HG03175 (cell line): ENCODE measurements around the gene MARCO.
"Not testable (repeated sequence)": the region's sequence is repeated elsewhere in the genome, so short reads cannot be mapped to it uniquely, and the experiment has no call there.

Source experiments
- ATAC-seq: cut with Tn5 transposase; IDR thresholded peaks from one replicate; pipeline ENCODE4 v1.9.1; 2021; ENCODE audit warnings: mild to moderate bottlenecking, moderate library complexity; ENCODE audit not compliant: unreplicated experiment

The MARCO gene

GRCh38 chr2:118925981-118926380 lies 16.0 kb upstream of the MARCO start:
- ATAC-seq: no peak

DNA sequence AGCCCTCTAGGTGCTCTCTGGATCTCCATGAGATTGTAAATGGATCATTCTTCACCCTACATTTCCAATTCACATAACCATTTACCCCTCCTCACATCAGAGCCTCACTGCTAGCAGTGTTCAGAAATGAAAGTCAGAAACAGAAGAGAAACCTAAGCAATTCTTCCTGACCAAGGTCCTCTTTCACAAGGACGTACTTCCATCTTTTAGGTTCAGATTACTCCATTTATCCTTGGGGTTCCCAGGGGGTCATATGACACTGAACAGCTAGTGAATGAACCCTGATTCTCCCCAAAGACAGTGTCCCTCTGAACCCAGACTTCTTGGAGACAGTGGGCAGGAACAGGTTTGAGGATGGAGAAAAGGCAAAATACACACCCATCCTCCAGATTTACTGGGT lies 12.9 kb upstream of the MARCO start:
- no peak for ATAC-seq

GRCh38 chr2:118932949-118933348 lies 9.0 kb upstream of the MARCO start:
- ATAC-seq: no peak

DNA sequence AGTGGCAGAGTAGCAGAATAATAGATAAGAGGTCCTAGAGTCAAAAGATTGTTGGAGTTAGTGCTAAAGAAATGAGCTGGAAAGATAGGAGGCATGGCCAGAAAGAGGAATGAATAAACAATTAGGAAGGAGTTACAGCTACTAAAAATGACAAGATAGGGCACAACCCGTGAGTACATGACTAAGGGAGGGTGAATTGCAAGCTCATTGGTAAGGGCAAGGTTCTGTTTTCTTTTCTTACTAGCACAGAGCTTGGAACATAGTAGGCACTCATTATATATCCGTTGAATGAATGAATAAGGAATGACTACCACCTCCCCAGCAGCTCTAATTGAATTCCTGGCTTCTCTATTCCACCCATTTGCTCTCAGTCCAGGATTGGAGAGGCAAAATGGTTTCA lies 5.7 kb upstream of the MARCO start:
- no peak for ATAC-seq

DNA sequence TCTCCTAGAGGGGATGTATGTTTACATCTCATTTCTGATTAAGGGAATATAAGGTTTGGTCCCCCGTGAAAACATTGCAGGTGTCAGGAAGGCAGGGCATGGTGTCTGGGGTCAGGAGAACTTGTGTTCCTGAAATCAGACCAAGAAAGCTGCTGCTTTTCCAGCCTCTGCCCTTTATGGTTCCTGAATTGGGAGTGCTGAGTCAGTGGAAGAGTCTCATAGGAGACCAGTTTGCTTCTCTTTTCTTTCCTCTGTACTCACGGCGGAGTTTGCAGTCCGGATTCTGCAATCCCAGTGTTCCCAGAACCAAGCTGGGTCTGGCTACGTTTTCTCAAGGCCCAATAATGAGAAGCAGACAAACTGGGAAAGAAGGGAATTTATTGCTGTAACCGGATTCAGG lies 5.1 kb upstream of the MARCO start:
- no peak for ATAC-seq

- ATAC-seq: no peak
Measured at GRCh38 chr2:118937817-118938216, 4.2 kb upstream of the MARCO start.

DNA sequence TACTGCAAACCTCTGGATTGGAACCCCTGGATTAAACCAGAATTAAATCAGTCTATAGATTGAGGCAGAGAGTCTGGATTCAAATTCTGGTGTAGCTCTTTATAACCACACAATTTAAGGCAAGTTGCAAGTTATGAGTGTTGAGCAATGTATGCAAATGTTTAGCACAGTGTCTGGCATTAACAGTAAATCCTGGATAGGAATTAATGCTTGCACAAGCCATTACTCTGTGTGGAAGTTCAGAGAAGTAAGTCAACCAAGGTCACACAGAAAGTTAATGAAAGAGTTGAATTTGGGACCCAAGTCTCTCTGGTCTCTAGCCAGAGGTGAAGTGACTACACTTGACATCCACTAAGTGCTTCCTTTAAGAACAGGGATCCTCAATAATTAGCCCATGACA lies 2.0 kb upstream of the MARCO start:
- ATAC-seq: no peak

DNA sequence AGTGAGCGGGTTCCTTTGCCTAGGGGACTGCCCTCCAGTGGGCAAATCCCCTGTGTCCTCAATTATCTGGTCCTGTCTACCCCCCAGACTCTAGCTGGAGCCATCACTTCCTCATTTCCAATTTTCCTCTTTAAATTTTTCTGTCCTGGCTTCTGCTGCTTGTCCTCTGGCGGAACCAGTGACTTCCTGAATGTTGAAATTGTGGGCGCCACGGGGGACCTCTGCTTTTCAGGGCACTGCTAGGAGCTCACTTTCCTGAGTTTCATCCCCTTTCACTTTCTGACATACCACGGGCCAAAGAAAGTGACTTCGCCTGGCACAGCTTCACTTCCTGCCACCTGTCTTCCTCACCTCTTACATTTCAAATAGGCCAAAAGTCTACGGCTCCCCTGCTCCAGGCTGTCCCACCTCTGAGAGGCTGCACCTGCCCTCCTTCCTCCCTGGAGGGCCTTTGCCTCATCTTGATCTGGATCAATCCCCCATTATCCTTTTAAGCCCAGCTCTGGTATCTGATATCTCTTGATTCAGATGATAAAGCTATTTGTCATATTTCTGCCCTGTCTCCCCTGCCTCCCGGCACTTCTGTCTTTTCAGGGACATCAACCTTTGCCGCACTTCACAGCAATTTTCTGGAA lies 1.4 kb upstream of the MARCO start:
- ATAC-seq: no peak

DNA sequence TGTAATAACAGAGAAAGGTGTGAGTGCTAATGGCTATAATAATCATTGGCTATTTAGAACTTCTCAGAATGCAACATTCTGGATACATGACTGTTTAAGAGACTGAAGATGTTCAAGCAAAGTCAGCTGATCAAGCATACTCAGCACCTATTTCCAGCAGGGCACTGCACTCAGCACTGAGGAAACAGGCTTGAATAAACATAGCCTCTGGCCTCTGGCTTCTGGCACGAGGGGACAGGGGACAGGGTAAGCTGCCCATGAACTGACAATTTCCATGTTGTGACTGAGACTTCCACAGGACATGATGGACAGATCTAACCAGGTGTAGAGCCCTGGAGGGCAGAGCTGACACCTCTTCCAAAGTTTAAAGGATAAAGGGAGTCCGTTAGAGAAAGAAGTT lies 1.3 kb downstream of the MARCO start:
- no peak for ATAC-seq

GRCh38 chr2:118945881-118946280 lies 3.9 kb downstream of the MARCO start:
- ATAC-seq: no peak

DNA sequence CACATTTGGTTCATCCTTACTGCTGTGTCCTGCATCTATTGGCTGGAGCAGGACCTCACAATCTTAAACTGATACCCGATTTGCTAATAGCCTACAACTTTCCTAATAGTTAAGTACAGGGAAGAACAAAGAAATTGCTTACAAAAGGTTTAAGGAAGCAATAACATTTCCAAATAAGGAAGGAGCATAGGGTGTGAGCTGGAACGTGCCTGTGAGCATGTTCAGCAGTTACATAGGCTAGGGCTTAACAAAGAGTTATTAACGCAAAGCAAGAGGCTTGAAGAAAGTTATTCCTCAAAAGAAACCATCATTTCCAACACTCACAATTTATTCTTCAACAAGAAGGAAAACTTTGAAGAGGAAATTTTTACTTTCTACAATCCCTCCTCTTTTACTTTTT lies 6.3 kb downstream of the MARCO start:
- not testable (repeated sequence) for ATAC-seq

DNA sequence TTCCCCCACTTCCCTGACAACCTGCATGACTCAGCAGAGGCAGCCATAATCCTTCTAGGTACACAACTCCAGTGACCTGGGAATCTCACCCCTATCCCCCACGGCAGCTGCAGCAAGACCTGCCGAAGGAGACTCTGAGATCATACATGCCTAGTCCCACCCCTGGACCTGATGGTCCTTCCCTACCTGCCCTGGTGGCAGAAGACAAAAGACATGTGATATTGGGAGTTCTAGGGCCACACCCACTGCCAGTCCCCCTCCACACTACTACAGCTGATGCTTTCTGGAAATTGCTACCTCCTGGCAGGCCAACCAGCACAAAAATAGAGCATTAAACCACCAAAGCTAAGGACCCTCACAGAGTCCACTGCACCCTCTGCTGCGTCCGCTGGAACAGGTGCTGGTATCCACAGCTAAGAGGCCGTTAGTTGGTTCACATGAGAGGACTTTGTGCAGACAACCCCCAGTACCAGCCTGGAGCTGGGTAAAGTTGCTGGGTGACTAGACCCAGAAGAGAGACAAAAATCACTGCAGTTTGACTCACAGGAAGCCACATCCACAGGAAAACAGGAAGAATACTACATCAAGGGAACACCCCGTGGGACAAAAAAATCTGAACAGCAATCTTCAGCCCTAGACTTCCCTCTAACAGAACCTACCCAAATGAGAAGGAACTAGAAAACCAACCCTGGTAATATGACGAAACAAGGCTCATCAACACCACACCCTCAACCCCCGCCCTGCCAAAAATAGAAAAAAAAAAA lies 12.5 kb downstream of the MARCO start:
- no peak for ATAC-seq

DNA sequence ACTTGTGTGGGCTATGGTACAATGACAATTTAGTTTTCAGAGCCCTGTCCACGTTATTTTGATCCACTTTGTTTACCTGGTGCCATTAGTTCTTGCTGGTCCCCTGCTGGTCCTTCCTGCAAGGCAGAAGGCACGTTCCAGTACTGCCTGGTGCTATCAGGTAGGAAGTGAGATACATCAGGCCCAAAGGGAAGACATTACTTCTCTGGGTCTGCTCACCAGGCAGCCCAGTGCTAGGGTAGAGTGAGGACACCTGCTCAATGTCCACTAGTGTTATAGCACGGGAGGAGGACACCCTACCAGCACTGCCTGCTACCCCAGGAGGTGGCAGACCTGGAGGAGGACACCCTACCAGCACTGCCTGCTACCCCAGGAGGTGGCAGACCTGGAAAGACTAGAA lies 23.7 kb downstream of the MARCO start:
- ATAC-seq: no peak

DNA sequence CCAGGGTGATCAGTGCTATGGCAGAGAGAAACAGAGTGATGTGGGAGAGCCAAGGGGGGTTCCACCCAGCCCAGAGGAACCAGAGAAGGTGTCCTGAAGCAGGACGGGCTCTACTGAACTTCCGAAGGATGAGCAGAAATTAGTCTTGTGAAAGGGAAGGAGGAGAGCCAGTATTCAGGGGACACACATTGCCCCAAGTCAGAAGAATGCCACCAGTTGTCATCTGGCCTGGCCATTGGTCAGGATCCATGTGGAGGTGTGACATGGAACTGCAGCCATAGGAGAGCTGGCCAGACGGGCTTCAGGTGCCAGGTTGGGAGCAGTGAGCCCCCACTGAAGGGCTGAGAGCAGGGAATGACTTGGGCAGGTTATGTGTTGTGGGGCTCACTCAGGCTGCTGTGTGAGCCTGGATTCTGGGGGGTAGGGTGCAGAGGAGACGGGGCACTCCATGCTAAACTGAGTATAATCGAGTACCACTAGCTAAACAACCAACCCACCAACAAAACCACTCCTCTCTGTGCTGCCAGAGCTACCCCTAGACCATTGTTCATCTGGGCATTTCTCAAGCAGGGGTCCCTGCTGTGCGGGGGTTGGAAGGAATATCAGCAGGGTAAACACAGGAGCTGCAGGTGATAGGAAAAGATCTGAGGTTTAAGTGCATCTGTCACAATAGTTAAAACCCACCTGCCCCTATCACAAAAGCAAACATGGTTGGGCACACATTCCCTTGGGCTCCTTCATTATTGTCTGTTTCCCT lies 25.3 kb downstream of the MARCO start:
- no peak for ATAC-seq

DNA sequence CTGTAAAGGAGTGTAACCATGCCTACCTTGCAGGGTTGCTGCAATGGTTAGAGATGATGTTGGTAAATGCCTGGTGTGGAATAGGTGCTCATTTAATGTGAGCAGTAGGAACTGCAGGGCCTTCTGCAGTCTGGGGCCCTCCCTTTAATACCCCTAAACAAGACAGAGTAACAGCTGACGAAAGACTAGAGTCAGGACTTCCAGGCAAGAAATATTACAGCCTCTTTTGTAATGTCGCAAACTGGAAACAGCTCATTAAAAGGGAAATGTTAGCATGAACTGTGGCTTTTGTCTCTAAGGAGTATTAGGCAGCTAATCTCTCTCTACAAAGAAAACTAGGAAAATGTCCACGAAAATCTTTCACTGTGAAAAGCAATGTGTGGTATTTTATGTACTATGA lies 26.0 kb downstream of the MARCO start:
- no peak for ATAC-seq

DNA sequence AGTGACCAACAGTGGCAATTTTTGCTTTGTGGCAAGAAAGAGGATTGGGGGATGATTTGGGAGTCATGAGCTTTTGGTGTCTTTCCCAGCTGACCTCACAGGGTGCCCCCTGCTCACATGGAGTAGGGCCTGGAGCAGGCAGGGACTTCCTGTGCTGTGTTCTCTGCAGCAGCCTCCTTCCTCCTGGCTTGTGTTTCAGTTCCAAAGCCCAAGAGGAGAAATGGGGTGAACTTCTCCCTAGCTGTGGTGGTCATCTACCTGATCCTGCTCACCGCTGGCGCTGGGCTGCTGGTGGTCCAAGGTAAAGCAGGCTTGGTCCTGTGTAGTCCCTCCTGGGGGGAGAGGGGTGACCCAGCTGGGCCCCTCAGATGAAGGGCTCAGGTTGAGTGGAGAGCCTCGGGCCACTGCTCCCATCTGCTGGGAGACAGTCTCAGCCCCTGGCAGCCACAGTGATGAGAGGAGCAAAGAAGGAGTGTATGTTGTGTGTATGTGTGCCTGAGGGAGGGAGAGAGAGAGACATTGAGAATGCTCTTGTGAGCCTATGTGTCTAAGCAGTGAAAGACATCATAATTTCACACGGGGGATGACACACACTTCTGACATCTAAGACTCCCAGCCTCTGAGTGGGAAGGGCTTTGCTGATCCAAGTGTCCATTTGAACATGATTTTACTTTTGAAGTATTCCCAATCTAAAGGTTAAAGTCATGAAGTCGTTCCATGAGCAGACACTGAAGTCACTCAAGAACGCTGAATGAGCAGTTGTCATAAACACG lies 27.2 kb downstream of the MARCO start:
- no peak for ATAC-seq

GRCh38 chr2:118969734-118970395 lies 27.9 kb downstream of the MARCO start:
- ATAC-seq: no peak

DNA sequence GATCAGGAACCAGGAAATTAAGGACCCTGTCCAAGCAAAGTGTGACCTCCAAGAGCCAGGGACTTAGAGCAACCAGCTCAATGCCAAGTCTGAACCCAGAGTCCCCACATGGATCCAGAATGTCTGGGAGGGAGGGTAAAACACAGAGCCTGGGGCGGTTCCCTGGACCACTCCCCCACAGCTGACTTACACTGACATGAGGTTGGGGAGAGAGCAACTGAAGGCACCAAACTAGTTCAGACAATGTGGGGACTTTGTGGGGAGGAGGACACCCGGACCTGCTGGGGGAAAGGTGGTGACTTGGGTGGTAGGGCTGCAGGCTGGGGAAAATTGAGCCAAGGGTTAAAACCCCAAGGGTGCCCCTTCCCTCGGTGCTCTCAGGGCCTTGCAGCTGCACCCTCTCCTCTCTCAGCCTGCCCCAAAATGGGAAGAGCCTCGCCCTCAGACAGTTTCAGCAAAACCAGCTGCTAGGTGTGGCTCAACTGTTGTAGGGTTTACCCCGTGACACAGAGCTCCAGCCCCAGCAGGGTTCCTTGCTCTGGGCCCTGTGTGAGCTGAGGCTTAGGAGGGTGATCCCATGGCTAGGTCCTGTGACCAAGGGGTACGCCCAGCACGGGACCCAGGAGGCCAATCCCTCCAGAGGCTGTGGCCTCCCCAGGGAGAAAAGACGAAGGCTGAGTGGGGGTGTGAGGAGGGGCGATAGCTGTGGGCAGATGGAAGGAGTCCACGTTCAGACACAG lies 28.6 kb downstream of the MARCO start:
- no peak for ATAC-seq

- ATAC-seq: no peak
Measured at GRCh38 chr2:118971245-118972122, 29.5 kb downstream of the MARCO start.
